Activated naive CD4-positive, alpha-beta T cell treated with anti-CD3 and anti-CD28 coated beads, Interleukin-2, amount 10 ng/mL, durations not matched to agents 7 days and 5 days (primary cell): ENCODE results near the gene JAK2.
A peak's percentile ranks its signal among the peaks of the same experiment; 100 is the strongest.
"Not testable (repeated sequence)": the region's sequence is repeated elsewhere in the genome, so short reads cannot be mapped to it uniquely, and the experiment has no call there.

Source experiments
- CTCF ChIA-PET: fragments of 350-600 bp; sonication (Branson Sonifier 250); formaldehyde crosslinking; loops from one replicate; lab custom pipeline; 2021; ENCODE audit warnings: antibody characterized with exemption; lab: Charles Lee
- DNase-seq: peaks from one replicate; pipeline ENCODE4 v3.0.0-alpha.2; 2020
- H3K27ac Mint-ChIP-seq: one replicate; pipeline ENCODE4 v1.8.0; 2021; ENCODE audit warnings: mild to moderate bottlenecking, moderate library complexity, mixed read lengths
- H3K27me3 Mint-ChIP-seq: one replicate; pipeline ENCODE4 v1.8.0; 2021; ENCODE audit warnings: mild to moderate bottlenecking, mixed read lengths
- H3K36me3 Mint-ChIP-seq: one replicate; pipeline ENCODE4 v1.8.0; 2021; ENCODE audit warnings: mixed read lengths
- H3K4me1 Mint-ChIP-seq: one replicate; pipeline ENCODE4 v1.8.0; 2021; ENCODE audit warnings: mixed read lengths
- H3K4me3 Mint-ChIP-seq: one replicate; pipeline ENCODE4 v1.8.0; 2021; ENCODE audit warnings: mild to moderate bottlenecking, moderate library complexity, mixed read lengths
- H3K9me3 Mint-ChIP-seq: one replicate; pipeline ENCODE4 v1.8.0; 2021; ENCODE audit warnings: mixed read lengths

The JAK2 gene

DNA sequence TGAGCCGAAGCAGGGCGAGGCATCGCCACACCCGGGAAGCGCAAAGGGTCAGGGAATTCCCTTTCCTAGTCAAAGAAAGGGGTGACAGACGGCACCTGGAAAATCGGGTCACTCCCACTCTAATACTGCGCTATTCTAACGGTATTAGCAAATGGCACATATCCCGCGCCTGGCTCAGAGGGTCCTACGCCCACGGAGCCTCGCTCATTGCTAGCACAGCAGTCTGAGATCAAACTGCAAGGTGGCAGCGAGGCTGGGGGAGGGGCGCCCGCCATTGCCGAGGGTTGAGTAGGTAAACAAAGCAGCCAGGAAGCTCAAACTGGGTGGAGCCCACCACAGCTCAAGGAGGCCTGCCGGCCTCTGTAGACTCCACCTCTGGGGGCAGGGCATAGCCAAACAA is 46.9 kb downstream of the JAK2 start:
- H3K4me3 Mint-ChIP-seq, CTCF ChIA-PET, H3K27me3 Mint-ChIP-seq, DNase-seq: not testable (repeated sequence)
- Mint-ChIP-seq H3K9me3 (peaks cover 13% of the 10 kb centered on the region), H3K27ac (peak overlapping the region; percentile 21), H3K4me1 (peaks cover 23% of the 10 kb centered on the region), H3K36me3 (peaks cover 77% of the 10 kb centered on the region)

DNA sequence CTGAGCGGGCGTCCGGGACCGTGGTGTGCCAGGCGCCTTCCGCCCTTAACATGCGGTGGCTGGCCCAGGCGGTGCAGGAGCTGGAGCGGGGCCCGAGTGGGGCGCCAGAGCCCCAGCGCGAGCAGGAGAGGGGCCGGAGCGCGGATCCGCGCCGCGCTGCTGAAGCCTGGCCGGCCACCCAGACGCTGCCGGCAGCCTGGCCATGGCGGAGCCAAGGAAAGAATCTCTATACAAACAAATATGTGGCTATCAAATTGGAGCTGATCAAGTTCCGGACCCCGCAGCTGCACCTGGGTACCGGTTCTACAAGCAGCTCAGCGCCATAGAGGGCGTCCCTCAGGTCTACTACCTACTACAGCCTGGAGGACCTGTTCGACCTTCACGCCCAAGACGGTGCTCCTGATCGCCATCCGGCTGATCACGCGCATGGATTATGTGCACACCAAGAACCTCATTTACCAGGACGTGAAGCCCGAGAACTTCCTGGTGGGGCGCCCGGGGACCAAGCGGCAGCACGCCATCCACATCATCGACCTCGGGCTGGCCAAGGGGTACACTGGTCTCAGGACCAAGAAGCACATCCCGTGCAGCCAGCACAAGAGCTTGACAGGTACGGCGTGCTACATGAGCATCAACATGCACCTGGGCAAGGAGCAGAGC is 55.8 kb downstream of the JAK2 start:
- Mint-ChIP-seq H3K4me3 (no peak overlapping the region), H3K4me1 (peaks cover 11% of the 10 kb centered on the region), H3K9me3 (peaks cover 13% of the 10 kb centered on the region), H3K27me3 (no peaks in the 10 kb centered on the region), H3K27ac (no peak overlapping the region), H3K36me3 (peaks cover 61% of the 10 kb centered on the region)
- DNase-seq = no peak
- CTCF ChIA-PET = interaction anchor here (0.6 kb wide), 1 partner anchor 41 kb away, joined by 3 read pairs; no protein-coding TSS in a partner anchor

DNA sequence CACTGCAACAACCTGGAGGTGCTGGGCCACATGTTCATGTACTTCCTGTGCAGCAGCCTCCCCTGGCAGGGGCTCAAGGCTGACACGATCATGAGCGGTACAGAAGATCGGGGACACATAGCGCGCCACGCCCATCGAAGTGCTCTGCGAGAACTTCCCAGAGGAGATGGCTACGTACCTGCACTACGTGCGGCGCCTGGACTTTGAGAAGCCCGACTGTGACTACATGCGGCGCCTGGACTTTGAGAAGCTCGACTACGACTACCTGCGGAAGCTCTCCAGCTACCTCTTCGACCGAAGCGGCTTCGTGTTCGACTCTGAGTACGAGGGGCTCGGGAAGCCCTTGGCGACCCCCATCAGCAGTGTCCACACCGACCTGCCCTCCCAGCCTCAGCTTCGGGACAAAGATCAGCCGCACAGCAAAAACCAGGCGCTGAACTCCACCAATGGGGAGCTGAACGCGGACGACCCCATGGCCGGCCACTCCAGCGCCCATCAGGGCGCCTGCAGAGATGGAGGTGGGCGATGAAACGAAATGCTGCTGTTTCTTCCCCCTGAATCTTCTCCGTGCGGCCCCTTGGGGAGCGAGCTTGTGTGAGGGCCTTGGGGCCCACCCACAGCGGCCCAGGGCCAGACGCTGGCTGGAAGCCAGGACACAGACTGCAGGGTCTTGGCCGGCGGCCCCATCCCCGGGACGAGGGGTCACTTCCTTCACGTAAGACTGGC is 56.5 kb downstream of the JAK2 start:
- Mint-ChIP-seq H3K9me3 (peaks cover 13% of the 10 kb centered on the region), H3K36me3 (peaks cover 67% of the 10 kb centered on the region), H3K27me3 (no peaks in the 10 kb centered on the region), H3K4me1 (peaks cover 17% of the 10 kb centered on the region), H3K27ac (no peak overlapping the region), H3K4me3 (no peak overlapping the region)
- CTCF ChIA-PET = no interaction called here
- DNase-seq = no peak

DNA sequence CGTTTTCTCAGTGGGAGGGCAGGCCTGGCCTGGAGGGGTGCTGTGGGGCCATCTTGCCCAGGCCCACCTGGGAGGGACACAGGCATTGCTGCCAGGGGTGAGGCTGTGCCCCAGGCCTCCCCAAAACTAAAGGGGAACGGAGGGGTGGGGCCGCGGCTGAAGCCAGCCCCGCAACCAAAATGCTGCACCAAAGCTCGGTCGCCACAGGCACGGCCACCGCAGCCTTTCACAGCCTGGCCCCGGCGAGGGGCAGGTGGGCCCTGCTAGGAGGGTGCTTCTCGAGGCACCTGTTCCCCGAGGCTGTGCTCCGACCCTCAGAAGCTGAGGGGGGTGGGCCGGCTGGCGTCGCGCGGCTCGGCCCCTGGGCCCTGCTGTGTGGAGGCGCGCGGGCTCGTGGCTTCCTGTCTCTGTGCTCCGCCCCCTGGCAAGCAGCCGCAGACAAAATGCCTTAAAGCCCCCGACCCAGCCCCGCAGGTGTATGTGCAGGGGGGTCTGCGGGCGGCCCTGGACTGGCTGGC is 57.6 kb downstream of the JAK2 start:
- H3K36me3 Mint-ChIP-seq = peaks cover 69% of the 10 kb centered on the region
- no peak overlapping the region for H3K4me3 Mint-ChIP-seq
- H3K4me1 Mint-ChIP-seq = peaks cover 26% of the 10 kb centered on the region
- CTCF ChIA-PET = interaction anchor here (1.1 kb wide), 1 partner anchor 293 kb away, joined by 3 read pairs; no protein-coding TSS in a partner anchor
- DNase-seq = no peak
- peaks cover 10% of the 10 kb centered on the region for H3K9me3 Mint-ChIP-seq
- peak overlapping the region; percentile 19 for H3K27ac Mint-ChIP-seq
- H3K27me3 Mint-ChIP-seq = no peaks in the 10 kb centered on the region

DNA sequence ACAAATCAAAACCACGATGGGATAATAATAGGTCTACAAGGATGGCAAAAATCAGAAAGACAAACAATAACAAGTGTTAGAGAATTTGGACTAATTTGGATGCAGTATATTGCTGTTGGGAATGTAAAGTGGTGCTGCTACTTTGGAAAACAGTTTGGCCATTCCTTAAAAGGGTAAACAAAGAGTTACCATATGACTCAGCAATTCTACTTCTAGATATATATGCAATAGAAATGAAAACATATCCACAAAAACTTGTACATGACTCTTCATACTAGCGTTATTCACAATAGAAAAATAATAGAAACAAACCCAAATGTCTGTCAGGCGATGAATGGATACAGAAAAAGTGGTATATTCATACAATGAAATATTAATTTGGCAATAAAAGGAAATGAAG is 58.3 kb downstream of the JAK2 start:
- H3K36me3 Mint-ChIP-seq = peaks cover 66% of the 10 kb centered on the region
- CTCF ChIA-PET = no interaction called here
- DNase-seq = no peak
- H3K9me3 Mint-ChIP-seq = peaks cover 10% of the 10 kb centered on the region
- H3K27ac Mint-ChIP-seq = peak overlapping the region; percentile 51
- H3K4me3 Mint-ChIP-seq = no peak overlapping the region
- peaks cover 26% of the 10 kb centered on the region for H3K4me1 Mint-ChIP-seq
- no peaks in the 10 kb centered on the region for H3K27me3 Mint-ChIP-seq

DNA sequence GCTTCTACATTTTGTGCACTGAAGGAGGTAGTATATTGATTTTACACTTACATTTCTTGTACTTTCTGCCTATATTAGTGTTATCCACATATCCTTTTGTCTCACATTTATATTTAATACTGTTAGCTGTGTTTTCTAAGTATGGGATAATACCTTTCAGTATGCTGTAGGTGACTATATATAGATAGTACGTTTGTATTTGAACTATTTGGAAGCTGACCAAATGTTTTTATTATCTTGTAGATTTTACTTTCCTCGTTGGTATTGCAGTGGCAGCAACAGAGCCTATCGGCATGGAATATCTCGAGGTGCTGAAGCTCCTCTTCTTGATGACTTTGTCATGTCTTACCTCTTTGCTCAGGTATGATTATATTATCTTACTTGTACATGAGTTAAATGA is 59.1 kb downstream of the JAK2 start:
- peaks cover 26% of the 10 kb centered on the region for H3K4me1 Mint-ChIP-seq
- peaks cover 68% of the 10 kb centered on the region for H3K36me3 Mint-ChIP-seq
- H3K27me3 Mint-ChIP-seq = no peaks in the 10 kb centered on the region
- CTCF ChIA-PET = no interaction called here
- H3K4me3 Mint-ChIP-seq = no peak overlapping the region
- H3K27ac Mint-ChIP-seq = no peak overlapping the region
- no peak for DNase-seq
- H3K9me3 Mint-ChIP-seq = peaks cover 10% of the 10 kb centered on the region

DNA sequence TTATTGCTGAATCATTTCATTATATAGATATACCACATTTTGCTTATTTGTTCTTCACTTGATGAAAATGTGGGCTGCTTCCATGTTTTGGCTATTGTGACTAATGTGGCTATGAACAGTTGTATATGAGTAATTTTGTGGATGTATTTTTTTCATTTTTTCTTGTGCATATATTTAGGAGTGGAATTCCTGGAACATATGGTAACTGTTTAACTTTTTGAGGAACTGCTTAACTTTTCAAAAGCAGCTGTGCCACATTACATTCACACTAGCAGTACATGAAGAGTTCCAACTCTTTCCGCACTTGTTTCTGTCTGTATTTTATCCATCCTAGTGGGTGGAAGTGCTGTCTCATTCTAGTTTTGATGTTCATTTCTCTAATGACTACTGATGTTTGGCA is 67.8 kb downstream of the JAK2 start:
- CTCF ChIA-PET = no interaction called here
- Mint-ChIP-seq H3K4me3 (no peak overlapping the region), H3K36me3 (peaks cover 61% of the 10 kb centered on the region), H3K4me1 (no peaks in the 10 kb centered on the region), H3K9me3 (no peaks in the 10 kb centered on the region), H3K27me3 (no peaks in the 10 kb centered on the region), H3K27ac (no peak overlapping the region)
- DNase-seq = no peak

DNA sequence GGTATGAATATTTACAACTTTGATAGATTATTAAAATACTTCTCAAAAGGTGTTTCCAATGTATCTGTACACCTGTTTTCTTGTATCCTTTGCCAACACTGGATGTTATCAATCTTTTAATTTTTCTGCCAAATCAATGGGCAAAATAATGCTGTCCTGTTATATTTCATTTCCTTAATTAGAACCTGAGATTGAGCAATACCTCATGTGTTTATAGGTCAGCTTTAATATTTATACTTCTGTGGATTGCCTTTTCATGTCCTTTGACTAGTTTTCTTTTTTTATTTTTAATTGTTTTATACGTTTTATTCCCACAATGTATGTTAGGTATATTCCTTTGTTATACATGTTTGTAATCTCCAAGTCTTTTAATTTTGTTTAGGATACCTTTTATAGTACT is 77.6 kb downstream of the JAK2 start:
- no peak overlapping the region for H3K27ac Mint-ChIP-seq
- no peak overlapping the region for H3K4me3 Mint-ChIP-seq
- H3K9me3 Mint-ChIP-seq = no peaks in the 10 kb centered on the region
- H3K27me3 Mint-ChIP-seq = no peaks in the 10 kb centered on the region
- no peak for DNase-seq
- CTCF ChIA-PET = no interaction called here
- H3K4me1 Mint-ChIP-seq = peaks cover 3% of the 10 kb centered on the region
- peaks cover 55% of the 10 kb centered on the region for H3K36me3 Mint-ChIP-seq

DNA sequence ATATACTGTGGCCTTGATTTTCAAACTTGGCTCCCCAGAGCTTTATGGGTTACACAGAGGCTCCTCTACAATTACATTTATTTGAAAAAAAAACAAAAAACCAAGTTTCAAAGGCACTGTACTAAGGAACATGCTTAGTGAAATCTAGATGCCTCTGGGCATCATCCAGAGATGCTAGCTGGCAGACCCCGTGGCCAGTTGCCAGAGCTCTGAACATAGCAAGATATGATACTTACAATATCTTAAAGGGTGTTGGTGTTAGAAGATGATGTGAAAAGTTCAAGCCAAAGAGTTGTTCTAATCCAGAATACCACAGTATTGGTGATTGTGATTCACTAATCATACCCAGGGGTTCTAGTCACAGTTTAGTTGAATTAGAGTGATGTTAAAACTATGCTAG is 87.8 kb downstream of the JAK2 start:
- Mint-ChIP-seq H3K27me3 (no peaks in the 10 kb centered on the region), H3K27ac (no peak overlapping the region), H3K4me1 (peaks cover 15% of the 10 kb centered on the region), H3K36me3 (peaks cover 67% of the 10 kb centered on the region), H3K4me3 (no peak overlapping the region), H3K9me3 (no peaks in the 10 kb centered on the region)
- DNase-seq = no peak
- CTCF ChIA-PET = no interaction called here

DNA sequence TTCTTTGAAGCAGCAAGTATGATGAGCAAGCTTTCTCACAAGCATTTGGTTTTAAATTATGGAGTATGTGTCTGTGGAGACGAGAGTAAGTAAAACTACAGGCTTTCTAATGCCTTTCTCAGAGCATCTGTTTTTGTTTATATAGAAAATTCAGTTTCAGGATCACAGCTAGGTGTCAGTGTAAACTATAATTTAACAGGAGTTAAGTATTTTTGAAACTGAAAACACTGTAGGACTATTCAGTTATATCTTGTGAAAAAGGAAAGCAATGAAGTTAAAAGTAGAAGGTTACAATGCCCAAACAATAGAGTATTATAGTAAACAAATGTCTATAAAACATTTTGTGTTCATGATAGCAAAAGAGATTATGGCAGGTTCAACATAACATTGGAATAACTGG is 88.6 kb downstream of the JAK2 start:
- Mint-ChIP-seq H3K9me3 (no peaks in the 10 kb centered on the region), H3K4me3 (no peak overlapping the region), H3K27me3 (no peaks in the 10 kb centered on the region), H3K36me3 (peaks cover 66% of the 10 kb centered on the region), H3K27ac (peak overlapping the region; percentile 85), H3K4me1 (peaks cover 15% of the 10 kb centered on the region)
- DNase-seq = no peak
- CTCF ChIA-PET = no interaction called here

DNA sequence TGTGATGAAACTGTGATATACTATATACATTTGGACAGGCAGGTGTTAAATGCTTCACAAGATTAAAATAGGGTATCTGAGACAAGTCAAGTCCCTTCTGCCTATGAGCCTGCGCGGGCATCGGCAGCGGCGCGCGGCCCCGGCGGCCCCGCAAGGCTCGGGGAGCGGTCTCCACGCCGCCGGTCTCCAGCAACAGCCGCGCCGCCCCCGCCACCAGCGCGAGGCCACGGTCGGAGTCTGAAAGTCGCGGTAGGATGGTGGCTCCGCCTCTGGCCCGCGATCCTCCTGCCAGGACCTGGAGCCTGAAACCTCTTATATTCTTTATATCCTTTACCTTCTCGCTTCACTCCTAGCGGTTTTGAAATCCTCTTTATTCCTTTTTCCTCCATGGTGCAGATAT is 100.9 kb downstream of the JAK2 start:
- peaks cover 6% of the 10 kb centered on the region for H3K9me3 Mint-ChIP-seq
- DNase-seq = no peak
- no peaks in the 10 kb centered on the region for H3K4me1 Mint-ChIP-seq
- H3K36me3 Mint-ChIP-seq = peaks cover 60% of the 10 kb centered on the region
- no peaks in the 10 kb centered on the region for H3K27me3 Mint-ChIP-seq
- no peak overlapping the region for H3K4me3 Mint-ChIP-seq
- CTCF ChIA-PET = no interaction called here
- H3K27ac Mint-ChIP-seq = no peak overlapping the region

DNA sequence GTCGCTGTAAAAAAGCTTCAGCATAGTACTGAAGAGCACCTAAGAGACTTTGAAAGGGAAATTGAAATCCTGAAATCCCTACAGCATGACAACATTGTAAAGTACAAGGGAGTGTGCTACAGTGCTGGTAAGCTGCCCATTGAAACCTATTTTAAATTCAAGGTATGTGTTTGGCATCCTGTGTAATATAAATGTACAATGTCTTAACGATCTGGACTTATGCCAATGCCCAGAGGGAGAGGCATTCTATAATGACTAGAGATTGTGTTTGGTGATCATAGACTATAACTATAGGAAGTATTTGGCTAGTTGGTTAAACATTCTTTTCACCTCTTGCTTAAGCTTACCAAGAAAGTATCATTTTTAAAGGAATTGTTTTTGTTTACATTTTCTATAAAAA is 104.7 kb downstream of the JAK2 start:
- peaks cover 35% of the 10 kb centered on the region for H3K36me3 Mint-ChIP-seq
- CTCF ChIA-PET = no interaction called here
- peaks cover 6% of the 10 kb centered on the region for H3K9me3 Mint-ChIP-seq
- no peaks in the 10 kb centered on the region for H3K4me1 Mint-ChIP-seq
- no peak overlapping the region for H3K27ac Mint-ChIP-seq
- no peak overlapping the region for H3K4me3 Mint-ChIP-seq
- DNase-seq = no peak
- no peaks in the 10 kb centered on the region for H3K27me3 Mint-ChIP-seq

DNA sequence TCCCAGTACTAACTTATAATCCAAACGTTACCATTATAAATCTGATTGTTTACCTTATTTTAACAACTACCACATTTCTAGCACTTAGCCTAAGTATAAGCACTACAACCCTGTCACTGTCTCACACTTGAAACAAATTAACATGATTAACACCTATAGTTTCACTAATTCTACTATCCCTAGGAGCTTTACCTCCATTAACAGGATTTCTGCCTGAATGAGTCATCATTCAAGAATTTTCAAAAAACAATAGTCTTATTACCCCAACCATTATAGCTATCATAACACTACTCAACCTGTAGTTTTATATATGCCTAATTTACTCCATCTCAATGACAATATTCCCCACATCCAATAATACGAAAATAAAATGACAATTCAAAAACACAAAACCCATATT is 110.7 kb downstream of the JAK2 start:
- Mint-ChIP-seq H3K27ac (no peak overlapping the region), H3K36me3 (no peaks in the 10 kb centered on the region), H3K4me1 (no peaks in the 10 kb centered on the region), H3K27me3 (no peaks in the 10 kb centered on the region), H3K9me3 (peaks cover 1% of the 10 kb centered on the region), H3K4me3 (no peak overlapping the region)
- CTCF ChIA-PET = no interaction called here
- DNase-seq = no peak

DNA sequence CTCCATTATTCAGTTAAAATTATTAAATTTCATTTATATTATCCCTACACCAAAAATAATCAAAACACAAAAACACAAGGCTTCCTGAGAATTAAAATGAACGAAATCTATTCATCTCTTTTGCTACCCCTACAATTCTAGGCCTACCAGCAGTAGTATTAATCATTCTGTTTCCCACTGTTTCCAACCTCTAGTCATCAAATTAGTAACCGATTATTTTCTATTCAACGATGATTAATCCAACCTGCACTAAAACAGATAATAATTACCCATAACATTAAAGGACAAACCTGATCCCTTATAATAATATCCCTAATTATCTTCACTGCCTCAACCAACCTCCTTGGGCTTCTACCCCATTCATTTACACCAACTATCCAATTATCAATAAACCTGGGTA is 114.4 kb downstream of the JAK2 start:
- no peaks in the 10 kb centered on the region for H3K4me1 Mint-ChIP-seq
- peaks cover 13% of the 10 kb centered on the region for H3K36me3 Mint-ChIP-seq
- no peak overlapping the region for H3K4me3 Mint-ChIP-seq
- no peak overlapping the region for H3K27ac Mint-ChIP-seq
- H3K27me3 Mint-ChIP-seq = no peaks in the 10 kb centered on the region
- peaks cover 13% of the 10 kb centered on the region for H3K9me3 Mint-ChIP-seq
- CTCF ChIA-PET = no interaction called here
- DNase-seq = no peak

DNA sequence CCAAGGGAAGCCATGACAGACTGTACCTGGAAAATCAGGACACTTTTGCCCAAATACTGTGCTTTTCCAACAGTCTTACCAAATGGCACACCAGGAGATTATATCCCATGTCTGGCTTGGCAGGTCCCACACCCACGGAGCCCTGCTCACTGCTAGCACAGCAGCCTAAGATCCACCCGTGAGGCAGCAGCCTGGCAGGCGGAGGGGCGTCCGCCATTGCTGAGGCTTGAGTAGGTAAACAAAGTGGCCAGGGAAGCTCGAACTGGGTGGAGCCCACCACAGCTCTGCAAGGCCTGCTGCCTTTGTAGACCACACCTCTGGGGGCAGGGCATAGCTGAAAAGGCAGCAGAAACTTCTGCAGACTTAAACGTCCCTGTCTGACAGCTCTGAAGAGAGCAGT is 116.1 kb downstream of the JAK2 start:
- H3K27ac Mint-ChIP-seq, DNase-seq, H3K4me1 Mint-ChIP-seq, CTCF ChIA-PET, H3K27me3 Mint-ChIP-seq, H3K4me3 Mint-ChIP-seq: not testable (repeated sequence)
- H3K36me3 Mint-ChIP-seq = peaks cover 29% of the 10 kb centered on the region
- H3K9me3 Mint-ChIP-seq = peaks cover 22% of the 10 kb centered on the region
